GM12872 (cell line): Measurements from ENCODE around the gene PROC.

Source experiments
- CTCF ChIP-seq: IDR thresholded peaks from 3 replicates; pipeline ENCODE4 v1.5.1; 2011; ENCODE audit warnings: low read depth, mild to moderate bottlenecking, low read length, moderate library complexity; ENCODE audit not compliant: insufficient read depth

PROC gene

GRCh38 chr2:127418300-127419111, at the start of gene PROC:
TSS of gene PROC (plus strand) at chr2:127418427. CDS start at chr2:127419943, 1,516 bp downstream.
- TF ChIP-seq CTCF, result no peak

DNA sequence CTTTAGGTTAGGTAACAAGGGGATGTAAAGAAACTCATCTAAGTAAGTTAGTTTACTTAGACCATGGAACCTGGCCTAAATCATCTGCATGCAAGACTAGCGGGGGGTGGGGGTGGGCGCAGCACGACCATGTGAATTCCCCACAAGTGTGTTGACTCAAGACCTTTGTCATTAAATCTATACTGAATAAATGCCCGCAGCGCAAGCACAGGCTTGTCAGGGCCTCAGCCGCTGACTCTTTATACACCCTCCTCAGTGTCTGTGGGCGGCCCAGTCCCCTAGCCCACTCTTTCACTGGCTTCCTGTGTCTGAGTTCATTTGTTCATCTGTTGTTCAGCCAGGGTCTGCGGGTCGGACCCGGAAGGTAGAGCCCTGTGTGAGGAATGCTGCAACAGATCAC, 48.2 kb upstream of the PROC start:
- TF ChIP-seq CTCF, result no peak

- no peak for TF ChIP-seq CTCF
Measured at GRCh38 chr2:127371037-127371436, 47.2 kb upstream of the PROC start.

DNA sequence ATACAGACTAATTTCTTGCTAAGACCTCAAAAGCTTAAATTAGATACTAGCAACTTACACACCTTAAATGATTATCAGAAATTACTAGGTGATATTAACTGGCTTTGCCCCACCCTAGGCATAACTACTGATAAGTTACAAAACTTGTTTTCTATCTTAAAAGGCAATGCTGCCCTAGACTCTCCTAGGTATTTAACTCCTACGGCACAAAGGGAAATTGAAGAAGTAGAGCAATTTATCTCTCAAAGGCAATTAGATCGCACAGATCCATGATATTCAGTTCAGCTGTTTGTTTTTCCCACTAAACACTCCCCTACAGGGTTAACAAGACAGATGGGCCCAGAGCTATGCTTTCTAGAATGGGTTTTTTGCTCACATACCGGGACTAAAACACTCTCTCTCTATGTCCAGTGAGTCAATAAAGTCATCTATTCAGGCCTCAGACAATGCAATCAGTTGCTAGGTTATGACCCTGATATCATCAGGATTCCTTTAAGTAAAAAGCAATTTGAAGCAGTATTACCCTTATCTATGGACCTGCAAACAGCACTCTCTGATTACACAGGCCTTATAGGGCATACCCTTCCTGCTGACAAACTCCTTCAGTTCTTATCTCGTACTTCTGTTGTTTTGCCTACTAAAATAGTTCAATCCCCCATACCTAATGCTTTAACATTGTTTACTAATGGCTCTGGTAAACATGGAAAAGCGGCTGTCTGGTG, 44.7 kb upstream of the PROC start:
- TF ChIP-seq CTCF, result no peak

GRCh38 chr2:127376257-127376656, 42.0 kb upstream of the PROC start:
- TF ChIP-seq CTCF, result no peak

DNA sequence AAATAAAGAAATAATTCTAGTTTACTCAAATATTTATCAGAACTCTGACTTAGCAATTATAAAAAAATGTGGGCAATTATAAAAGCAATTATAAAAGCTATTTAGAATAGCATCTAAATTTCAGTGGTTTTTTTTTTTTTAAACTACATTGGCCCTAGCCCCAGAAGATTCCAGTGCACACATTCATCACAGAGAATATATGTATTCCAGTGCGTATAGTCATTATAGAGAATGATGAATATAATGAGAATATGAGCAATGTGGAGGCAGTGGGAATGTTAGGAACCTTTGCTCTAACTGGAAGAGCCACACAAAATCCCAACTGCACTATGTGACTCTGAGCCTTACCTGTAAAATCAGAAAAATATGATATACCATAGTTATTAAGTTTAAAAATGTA, 41.0 kb upstream of the PROC start:
- no peak for TF ChIP-seq CTCF

GRCh38 chr2:127378720-127379119, 39.5 kb upstream of the PROC start:
- no peak for TF ChIP-seq CTCF
